Hepatocyte (in vitro differentiated cells): ENCODE data around the gene PEX11B. TPM values are rescaled to one million over a fixed set of nuclear protein-coding genes. Genes with fewer than 3 reads are reported as not detected.
A peak's percentile ranks its signal among the peaks of the same experiment; 100 is the strongest.

Experiments used
- DNase-seq: peaks from one replicate; pipeline ENCODE4 v3.0.0-alpha.2; 2016; ENCODE audit warnings: low spot score
- H2AFZ ChIP-seq: fragments of 200-600 bp; sonication (generic); 2 replicates; pipeline ENCODE4 v1.6.0; 2016; ENCODE audit warnings: antibody characterized with exemption, mild to moderate bottlenecking
- H3K27ac ChIP-seq: fragments of 200-600 bp; sonication (generic); 2 replicates; pipeline ENCODE4 v1.5.1; 2016; ENCODE audit warnings: mild to moderate bottlenecking
- H3K27me3 ChIP-seq: fragments of 200-600 bp; sonication (generic); 2 replicates; pipeline ENCODE4 v1.6.1; 2016
- H3K36me3 ChIP-seq: fragments of 200-600 bp; sonication (generic); replicated peaks from 2 replicates; pipeline ENCODE4 v1.5.1; 2016; ENCODE audit warnings: low read depth; ENCODE audit not compliant: insufficient read depth
- H3K4me1 ChIP-seq: fragments of 200-600 bp; sonication (generic); 2 replicates; pipeline ENCODE4 v1.5.1; 2016; ENCODE audit warnings: mild to moderate bottlenecking, moderate library complexity; ENCODE audit not compliant: insufficient read depth
- H3K4me2 ChIP-seq: fragments of 200-600 bp; sonication (generic); 2 replicates; pipeline ENCODE4 v1.6.0; 2016
- H3K4me3 ChIP-seq: fragments of 200-600 bp; sonication (generic); 2 replicates; pipeline ENCODE4 v1.5.1; 2016; ENCODE audit warnings: mild to moderate bottlenecking
- H3K79me2 ChIP-seq: fragments of 200-600 bp; sonication (generic); 2 replicates; pipeline ENCODE4 v1.6.0; 2017; ENCODE audit warnings: mild to moderate bottlenecking
- H3K9me2 ChIP-seq: fragments of 200-600 bp; sonication (generic); replicated peaks from 2 replicates; pipeline ENCODE4 v1.6.0; 2017; ENCODE audit warnings: mild to moderate bottlenecking; ENCODE audit not compliant: insufficient read depth
- H3K9me3 ChIP-seq: fragments of 200-600 bp; sonication (generic); 2 replicates; pipeline ENCODE4 v1.5.1; 2016; ENCODE audit warnings: low read depth, mild to moderate bottlenecking
- H4K20me1 ChIP-seq: fragments of 200-600 bp; sonication (generic); 2 replicates; pipeline ENCODE4 v1.6.0; 2016; ENCODE audit warnings: mild to moderate bottlenecking; ENCODE audit not compliant: insufficient read depth, poor library complexity, severe bottlenecking
- CTCF ChIP-seq: fragments of 200-600 bp; sonication (generic); IDR thresholded peaks from 2 replicates; pipeline ENCODE4 v1.5.1; 2016; ENCODE audit warnings: antibody characterized with exemption, mild to moderate bottlenecking; ENCODE audit not compliant: poor library complexity
- EZH2 ChIP-seq: fragments of 200-600 bp; sonication (generic); IDR thresholded peaks from 2 replicates; pipeline ENCODE4 v1.6.1; 2016; ENCODE audit warnings: antibody characterized with exemption, mild to moderate bottlenecking, borderline replicate concordance
- EZH2phosphoT487 ChIP-seq: fragments of 200-600 bp; sonication (generic); IDR thresholded peaks from one replicate; pipeline ENCODE4 v1.6.1; 2018; ENCODE audit warnings: antibody characterized with exemption, mild to moderate bottlenecking, low read depth, moderate library complexity; ENCODE audit not compliant: unreplicated experiment, severe bottlenecking
- WGBS: methylation state at CpG from one replicate; pipeline ENCODE4 v1.1.6; 2016; ENCODE audit warnings: low lambda C conversion rate; ENCODE audit errors: missing lambda C conversion rate; 5-methylcytosine and 5-hydroxymethylcytosine counted together
- polyA plus RNA-seq: library from polyadenylated mRNA; unstranded; fragments of >200 nt; fragmentation: Nextera tagmentation; extraction: Ambion mirVana; gene quantifications from 2 replicates; pipeline ENCODE4 v1.2.1, GENCODE V29; 2016
- total RNA-seq: library from RNA; depleted of rRNA; stranded (reverse); fragments of >200 nt; gene quantifications from 2 replicates; pipeline ENCODE4 v1.2.3, GENCODE V29; 2014

Gene PEX11B
- total and polyA plus RNA-seq, 2 experiments from 2014 or later, result 28.1 to 30.4 TPM

GRCh38 chr1:145964328-145965118 is 46.0 kb upstream of the PEX11B start, which contains the start of the genes ANKRD34A and POLR3GL:
TSS of gene ANKRD34A (minus strand) at chr1:145964575. CDS start at chr1:145961759, 2,816 bp downstream.
TSS of gene POLR3GL (plus strand) at chr1:145964690. CDS start at chr1:145974866, 10,176 bp downstream.
- peaks cover 32% of the 10 kb centered on the region for H3K4me1 ChIP-seq

GRCh38 chr1:145963265-145964019 is 44.9 kb upstream of the PEX11B start:
- peaks cover 29% of the 10 kb centered on the region for H3K27me3 ChIP-seq

More at GRCh38 chr1:145964328-145965118, 46.0 kb upstream of the PEX11B start, which contains the start of the genes ANKRD34A and POLR3GL:
- Histone ChIP-seq H3K79me2 (peaks cover 5% of the 10 kb centered on the region), H4K20me1 (no peaks in the 10 kb centered on the region), H3K9me3 (no peaks in the 10 kb centered on the region), H3K27me3 (peaks cover 20% of the 10 kb centered on the region), H3K4me2 (peak within 1 kb of the TSS; percentile 94), H3K36me3 (no peaks in the 10 kb centered on the region), H2AFZ (peak within 1 kb of the TSS; percentile 74), H3K27ac (peak within 1 kb of the TSS; percentile 89), H3K9me2 (no peaks in the 10 kb centered on the region), H3K4me3 (peak within 1 kb of the TSS; percentile 27)
- 2% methylated on average over 36 of the region's 37 CpGs for WGBS
- TF ChIP-seq EZH2phosphoT487 (no peak), CTCF (peak; percentile 4), EZH2 (no peak)
- DNase-seq, result peak; percentile 94

More at GRCh38 chr1:145963265-145964019, 44.9 kb upstream of the PEX11B start:
- H3K4me1 ChIP-seq, result peaks cover 32% of the 10 kb centered on the region
- H4K20me1 ChIP-seq, result no peaks in the 10 kb centered on the region
- H3K9me3 ChIP-seq, result no peaks in the 10 kb centered on the region
- H2AFZ ChIP-seq, result peak overlapping the region; percentile 74
- WGBS, result 52% methylated on average over 5 of the region's 5 CpGs
- H3K36me3 ChIP-seq, result no peaks in the 10 kb centered on the region
- no peak overlapping the region for H3K4me3 ChIP-seq
- peak overlapping the region; percentile 89 for H3K27ac ChIP-seq
- no peak for TF ChIP-seq CTCF
- TF ChIP-seq EZH2, result no peak
- TF ChIP-seq EZH2phosphoT487, result no peak
- peak overlapping the region; percentile 94 for H3K4me2 ChIP-seq
- no peaks in the 10 kb centered on the region for H3K9me2 ChIP-seq
- peak; percentile 34 for DNase-seq
- H3K79me2 ChIP-seq, result peaks cover 5% of the 10 kb centered on the region
